Measurements from ENCODE around the gene CHMP4A.
"Not testable (repeated sequence)": the region's sequence is repeated elsewhere in the genome, so short reads cannot be mapped to it uniquely, and the experiment has no call there.

CHMP4A gene

DNA sequence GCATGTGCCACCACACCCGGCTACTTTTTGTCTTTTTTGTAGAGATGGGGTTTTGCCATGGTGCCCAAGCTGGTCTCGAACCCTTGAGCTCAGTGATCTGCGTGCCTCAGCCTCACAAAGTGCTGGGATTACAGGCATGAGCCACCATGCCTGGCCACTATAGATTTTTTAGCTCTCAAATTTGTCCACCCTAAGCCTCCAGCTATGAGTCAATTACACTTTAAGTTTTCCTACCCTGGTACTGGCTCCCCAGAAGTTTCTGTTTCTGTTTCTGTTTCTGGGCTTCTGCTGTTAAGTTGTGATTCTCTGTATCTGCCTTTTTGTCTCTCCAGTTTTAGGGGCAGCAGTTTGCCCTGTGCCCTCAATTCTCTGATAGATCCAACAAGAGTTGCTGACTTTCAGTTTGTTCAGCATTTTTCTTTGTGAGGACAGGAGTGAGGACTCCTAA, 33.5 kb upstream of the CHMP4A start:
- TF ChIP-seq, protein P1, sequence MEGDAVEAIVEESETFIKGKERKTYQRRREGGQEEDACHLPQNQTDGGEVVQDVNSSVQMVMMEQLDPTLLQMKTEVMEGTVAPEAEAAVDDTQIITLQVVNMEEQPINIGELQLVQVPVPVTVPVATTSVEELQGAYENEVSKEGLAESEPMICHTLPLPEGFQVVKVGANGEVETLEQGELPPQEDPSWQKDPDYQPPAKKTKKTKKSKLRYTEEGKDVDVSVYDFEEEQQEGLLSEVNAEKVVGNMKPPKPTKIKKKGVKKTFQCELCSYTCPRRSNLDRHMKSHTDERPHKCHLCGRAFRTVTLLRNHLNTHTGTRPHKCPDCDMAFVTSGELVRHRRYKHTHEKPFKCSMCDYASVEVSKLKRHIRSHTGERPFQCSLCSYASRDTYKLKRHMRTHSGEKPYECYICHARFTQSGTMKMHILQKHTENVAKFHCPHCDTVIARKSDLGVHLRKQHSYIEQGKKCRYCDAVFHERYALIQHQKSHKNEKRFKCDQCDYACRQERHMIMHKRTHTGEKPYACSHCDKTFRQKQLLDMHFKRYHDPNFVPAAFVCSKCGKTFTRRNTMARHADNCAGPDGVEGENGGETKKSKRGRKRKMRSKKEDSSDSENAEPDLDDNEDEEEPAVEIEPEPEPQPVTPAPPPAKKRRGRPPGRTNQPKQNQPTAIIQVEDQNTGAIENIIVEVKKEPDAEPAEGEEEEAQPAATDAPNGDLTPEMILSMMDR (IDR thresholded peaks at IDR 0.05; ENCODE audit: control insufficient read depth, extremely low read depth, insufficient read depth): no peak
- H3K4me3 ChIP-seq (ENCODE audit: low read depth, low read length): no peak overlapping the region
- DNase-seq (ENCODE audit: low read depth): no peak

DNA sequence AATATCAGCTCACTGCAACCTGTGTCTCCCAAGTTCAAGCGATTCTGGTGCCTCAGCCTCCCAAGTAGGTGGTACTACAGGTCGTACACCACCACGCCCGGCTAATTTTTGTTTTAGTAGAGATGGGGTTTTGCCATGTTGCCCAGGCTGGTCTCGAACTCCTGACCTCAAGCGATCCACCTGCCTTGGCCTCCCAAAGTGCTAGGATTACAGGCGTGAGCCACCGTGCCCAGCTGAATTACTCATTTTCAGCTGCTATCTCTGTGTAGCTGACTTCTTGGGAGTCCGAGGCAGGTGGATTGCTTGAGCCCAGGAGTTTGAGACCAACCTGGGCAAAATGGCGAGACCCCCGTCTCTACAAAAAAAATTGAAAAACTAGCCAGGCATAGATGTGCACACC, 32.1 kb upstream of the CHMP4A start:
- not testable (repeated sequence) for DNase-seq (ENCODE audit: low read depth)

DNA sequence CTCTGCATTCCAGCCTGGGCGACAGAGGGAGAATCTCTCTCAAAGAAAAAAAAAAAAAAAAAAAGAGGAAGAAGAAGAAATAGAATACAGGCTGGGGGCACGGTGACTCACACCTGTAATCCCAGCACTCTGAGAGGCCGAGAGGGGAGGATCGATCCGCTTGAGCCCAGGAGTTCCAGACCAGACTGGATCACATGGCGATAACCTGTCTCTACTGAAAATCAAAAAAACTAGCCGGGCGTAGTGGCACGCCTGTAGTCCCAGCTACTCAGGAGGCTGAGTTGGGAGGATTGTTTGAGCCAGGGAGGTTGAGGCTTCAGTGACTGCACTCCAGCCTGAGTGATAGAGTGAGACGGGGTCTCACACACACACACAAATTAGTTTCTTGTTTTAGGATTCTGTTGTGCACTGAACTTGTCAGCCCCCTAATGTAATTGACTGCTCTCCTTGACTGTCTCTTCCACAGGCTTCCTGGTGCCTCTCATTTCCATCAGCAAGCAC, 30.1 kb upstream of the CHMP4A start:
- no peak for DNase-seq (ENCODE audit: low read depth)
- TF ChIP-seq, protein P1 (IDR thresholded peaks at IDR 0.05; ENCODE audit: control insufficient read depth, extremely low read depth, insufficient read depth): no peak
- H3K4me3 ChIP-seq (ENCODE audit: low read depth, low read length): peak overlapping the region; percentile 86

More for the DNA sequence above, 32.1 kb upstream of the CHMP4A start:
- not testable (repeated sequence) for H3K4me3 ChIP-seq (ENCODE audit: low read depth, low read length)

DNA sequence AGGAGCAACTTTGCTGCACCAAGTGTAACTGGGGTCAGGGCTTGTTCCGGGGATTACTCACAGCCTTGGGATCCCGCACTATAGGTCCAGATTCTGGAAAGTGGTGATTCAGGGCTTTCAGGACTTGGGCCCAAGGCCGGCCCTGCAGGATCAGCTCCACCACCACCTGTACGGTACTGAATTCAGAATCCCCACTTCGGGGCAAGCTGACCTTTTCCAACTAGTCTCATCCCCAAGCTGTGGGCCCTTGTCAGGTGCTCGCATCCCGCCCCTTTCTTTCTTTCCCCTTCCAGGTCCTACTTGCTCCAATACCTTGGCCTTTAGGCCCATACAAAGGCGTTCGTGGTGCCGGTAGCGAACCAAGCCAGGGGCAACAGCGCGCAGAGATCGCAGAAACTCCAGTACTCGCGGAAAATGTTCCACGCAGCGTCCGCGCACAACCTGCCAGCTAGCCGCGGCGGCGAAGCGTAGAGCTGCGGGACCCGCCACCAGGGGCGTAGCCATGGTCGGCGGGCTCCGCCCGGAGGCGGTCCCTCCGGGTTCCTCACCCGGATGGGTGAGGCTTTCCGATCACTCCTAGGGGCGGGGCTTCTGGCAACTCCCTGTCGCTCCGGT, 28.6 kb upstream of the CHMP4A start:
- TF ChIP-seq, protein P1 (IDR thresholded peaks at IDR 0.05; ENCODE audit: control insufficient read depth, extremely low read depth, insufficient read depth): 0 out of 2 replicates have a peak, but pooled peaks have one; percentile 8
- DNase-seq (ENCODE audit: low read depth): no peak
- H3K4me3 ChIP-seq (ENCODE audit: low read depth, low read length): peak overlapping the region; percentile 86

DNA sequence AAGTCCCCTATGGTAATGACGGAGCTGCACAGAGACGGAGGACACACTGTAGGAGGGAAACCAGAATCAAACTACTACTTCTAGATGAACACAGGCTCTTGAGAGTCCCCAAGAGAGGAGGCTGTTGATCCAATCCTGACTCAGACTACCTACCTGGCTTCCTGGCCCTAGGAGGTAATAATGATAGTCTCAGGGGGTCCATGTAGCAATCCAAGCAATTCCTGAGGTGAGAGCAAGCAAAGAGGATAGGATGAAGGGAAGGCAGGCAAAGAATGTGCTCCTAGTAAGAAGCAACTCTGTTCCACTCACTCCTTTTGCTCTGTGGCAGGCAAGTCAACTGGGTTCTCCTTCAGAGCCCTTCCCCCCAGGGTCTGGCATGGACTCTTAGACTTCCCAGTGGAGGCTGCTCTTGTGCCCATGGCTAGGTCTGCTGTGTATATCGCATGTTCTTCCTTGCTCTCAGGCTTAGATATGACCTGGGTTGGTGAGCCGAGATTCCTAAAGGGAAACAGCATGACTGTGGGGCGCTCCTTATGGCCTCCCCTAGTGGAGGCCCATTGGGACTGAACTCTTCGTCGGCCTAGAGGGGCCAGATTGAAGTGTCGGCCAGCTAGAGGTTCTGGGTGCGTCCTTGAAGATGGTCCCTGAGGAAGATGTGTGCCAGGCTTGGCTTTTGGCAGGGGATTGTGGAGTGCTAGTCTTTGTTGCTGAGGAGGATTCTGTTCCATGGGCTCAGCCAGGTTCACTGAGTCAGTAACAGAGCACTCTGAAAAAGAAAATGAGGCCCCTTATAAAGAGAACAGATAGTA, 27.0 kb upstream of the CHMP4A start:
- TF ChIP-seq, protein P1 (IDR thresholded peaks at IDR 0.05; ENCODE audit: control insufficient read depth, extremely low read depth, insufficient read depth): no peak
- DNase-seq (ENCODE audit: low read depth): no peak
- no peak overlapping the region for H3K4me3 ChIP-seq (ENCODE audit: low read depth, low read length)

DNA sequence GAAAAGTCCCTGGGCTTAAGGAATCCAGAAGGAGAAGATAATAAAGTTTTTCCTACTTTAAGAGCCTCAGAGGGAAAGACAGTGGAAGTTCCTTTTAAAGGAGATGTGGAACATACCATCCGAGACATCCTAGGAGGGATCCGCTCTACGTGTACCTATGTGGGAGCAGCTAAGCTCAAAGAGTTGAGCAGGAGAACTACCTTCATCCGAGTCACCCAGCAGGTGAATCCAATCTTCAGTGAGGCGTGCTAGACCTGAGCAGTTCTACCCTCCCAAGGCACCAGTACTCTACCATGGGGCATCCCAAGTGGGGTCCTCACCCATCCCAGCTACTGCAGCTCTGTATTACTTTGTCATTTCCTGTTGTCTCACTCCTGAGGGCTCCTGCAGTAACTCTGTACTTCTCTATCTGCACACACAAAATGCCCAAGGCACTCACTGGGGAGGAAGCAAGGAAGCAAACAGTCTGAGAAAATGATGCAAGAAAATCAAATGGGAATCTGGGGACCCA, 25.3 kb upstream of the CHMP4A start:
- no peak overlapping the region for H3K4me3 ChIP-seq (ENCODE audit: low read depth, low read length)
- TF ChIP-seq, protein P1 (IDR thresholded peaks at IDR 0.05; ENCODE audit: control insufficient read depth, extremely low read depth, insufficient read depth): no peak
- DNase-seq (ENCODE audit: low read depth): no peak

DNA sequence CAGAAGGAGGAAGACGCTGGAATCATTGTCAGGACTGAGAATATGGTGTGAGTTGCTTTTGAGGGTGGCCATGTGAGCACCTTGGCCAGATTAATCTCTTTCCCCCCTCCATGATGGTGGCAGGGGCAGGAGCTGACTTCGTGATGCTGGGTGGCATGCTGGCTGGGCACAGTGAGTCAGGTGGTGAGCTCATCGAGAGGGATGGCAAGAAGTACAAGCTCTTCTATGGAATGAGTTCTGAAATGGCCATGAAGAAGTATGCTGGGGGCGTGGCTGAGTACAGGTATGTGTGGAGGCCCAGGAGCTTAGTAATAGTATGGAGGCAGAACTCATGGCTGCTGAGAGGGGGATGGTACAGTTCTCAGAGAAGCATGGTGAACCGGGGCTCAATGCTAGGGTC, 24.8 kb upstream of the CHMP4A start:
- TF ChIP-seq, protein P1 (IDR thresholded peaks at IDR 0.05; ENCODE audit: control insufficient read depth, extremely low read depth, insufficient read depth): no peak
- H3K4me3 ChIP-seq (ENCODE audit: low read depth, low read length): no peak overlapping the region
- DNase-seq (ENCODE audit: low read depth): no peak

All from LNCaP clone FGC (cell line).